ENCODE results near the gene OLA1.

OLA1 gene

GRCh38 chr2:174078275-174078674, 170.1 kb downstream of the OLA1 start:
- peak; percentile 65 for TF ChIP-seq CTCF (conservative IDR thresholded peaks at IDR 0.05; ENCODE audit: low read depth)
- DNase-seq (ENCODE audit: low spot score) = no peak
- ChIA-PET CTCF (interaction anchor here (0.6 to 1.3 kb wide), 4 partner anchors 8 to 237 kb away, joined by 3 to 5 read pairs (median 3); no protein-coding TSS in a partner anchor), POLR2A (ENCODE audit: low non-redundant PET) (no interaction called here)
- no peak overlapping the region for H3K27ac ChIP-seq

GRCh38 chr2:174076975-174077374, 171.4 kb downstream of the OLA1 start:
- no peak overlapping the region for H3K27ac ChIP-seq
- no peak for DNase-seq (ENCODE audit: low spot score)
- CTCF ChIA-PET = no interaction called here
- TF ChIP-seq CTCF (conservative IDR thresholded peaks at IDR 0.05; ENCODE audit: low read depth) = no peak
- POLR2A ChIA-PET (ENCODE audit: low non-redundant PET) = no interaction called here

GRCh38 chr2:174076040-174076439, 172.3 kb downstream of the OLA1 start:
- no peak overlapping the region for H3K27ac ChIP-seq
- ChIA-PET POLR2A (ENCODE audit: low non-redundant PET) (no interaction called here), CTCF (no interaction called here)
- peak; percentile 21 for DNase-seq (ENCODE audit: low spot score)
- TF ChIP-seq CTCF (conservative IDR thresholded peaks at IDR 0.05; ENCODE audit: low read depth) = no peak

GRCh38 chr2:174074831-174075230, 173.5 kb downstream of the OLA1 start:
- ChIA-PET POLR2A (ENCODE audit: low non-redundant PET) (no interaction called here), CTCF (no interaction called here)
- no peak overlapping the region for H3K27ac ChIP-seq
- no peak for DNase-seq (ENCODE audit: low spot score)
- TF ChIP-seq CTCF (conservative IDR thresholded peaks at IDR 0.05; ENCODE audit: low read depth) = no peak

- no peak for DNase-seq (ENCODE audit: low spot score)
- ChIA-PET POLR2A (ENCODE audit: low non-redundant PET) (no interaction called here), CTCF (interaction anchor here (0.9 kb wide), 1 partner anchor 23 kb away, joined by 4 read pairs; no protein-coding TSS in a partner anchor)
- H3K27ac ChIP-seq = no peak overlapping the region
- TF ChIP-seq CTCF (conservative IDR thresholded peaks at IDR 0.05; ENCODE audit: low read depth) = no peak
These were observed 175.5 kb downstream of the OLA1 start for GRCh38 chr2:174072857-174073256.

GRCh38 chr2:174072069-174072468, 176.3 kb downstream of the OLA1 start:
- TF ChIP-seq CTCF (conservative IDR thresholded peaks at IDR 0.05; ENCODE audit: low read depth) = no peak
- ChIA-PET CTCF (interaction anchor here (0.9 kb wide), 1 partner anchor 22 kb away, joined by 4 read pairs; no protein-coding TSS in a partner anchor), POLR2A (ENCODE audit: low non-redundant PET) (no interaction called here)
- no peak for DNase-seq (ENCODE audit: low spot score)
- no peak overlapping the region for H3K27ac ChIP-seq

GRCh38 chr2:174071321-174071720, 177.0 kb downstream of the OLA1 start:
- TF ChIP-seq CTCF (conservative IDR thresholded peaks at IDR 0.05; ENCODE audit: low read depth) = no peak
- ChIA-PET POLR2A (ENCODE audit: low non-redundant PET) (no interaction called here), CTCF (interaction anchor here (0.6 kb wide), 1 partner anchor 155 kb away, joined by 3 read pairs; no protein-coding TSS in a partner anchor)
- no peak overlapping the region for H3K27ac ChIP-seq
- no peak for DNase-seq (ENCODE audit: low spot score)

Measured in RWPE1 (cell line).